Fibroblast of gingiva (primary cell): ENCODE measurements around the gene WSB2.
A peak's percentile ranks its signal among the peaks of the same experiment; 100 is the strongest.

Experiments used
- DNase-seq: peaks from one replicate; pipeline ENCODE4 v3.0.0-alpha.2; 2011; ENCODE audit warnings: low read depth

WSB2 gene

DNA sequence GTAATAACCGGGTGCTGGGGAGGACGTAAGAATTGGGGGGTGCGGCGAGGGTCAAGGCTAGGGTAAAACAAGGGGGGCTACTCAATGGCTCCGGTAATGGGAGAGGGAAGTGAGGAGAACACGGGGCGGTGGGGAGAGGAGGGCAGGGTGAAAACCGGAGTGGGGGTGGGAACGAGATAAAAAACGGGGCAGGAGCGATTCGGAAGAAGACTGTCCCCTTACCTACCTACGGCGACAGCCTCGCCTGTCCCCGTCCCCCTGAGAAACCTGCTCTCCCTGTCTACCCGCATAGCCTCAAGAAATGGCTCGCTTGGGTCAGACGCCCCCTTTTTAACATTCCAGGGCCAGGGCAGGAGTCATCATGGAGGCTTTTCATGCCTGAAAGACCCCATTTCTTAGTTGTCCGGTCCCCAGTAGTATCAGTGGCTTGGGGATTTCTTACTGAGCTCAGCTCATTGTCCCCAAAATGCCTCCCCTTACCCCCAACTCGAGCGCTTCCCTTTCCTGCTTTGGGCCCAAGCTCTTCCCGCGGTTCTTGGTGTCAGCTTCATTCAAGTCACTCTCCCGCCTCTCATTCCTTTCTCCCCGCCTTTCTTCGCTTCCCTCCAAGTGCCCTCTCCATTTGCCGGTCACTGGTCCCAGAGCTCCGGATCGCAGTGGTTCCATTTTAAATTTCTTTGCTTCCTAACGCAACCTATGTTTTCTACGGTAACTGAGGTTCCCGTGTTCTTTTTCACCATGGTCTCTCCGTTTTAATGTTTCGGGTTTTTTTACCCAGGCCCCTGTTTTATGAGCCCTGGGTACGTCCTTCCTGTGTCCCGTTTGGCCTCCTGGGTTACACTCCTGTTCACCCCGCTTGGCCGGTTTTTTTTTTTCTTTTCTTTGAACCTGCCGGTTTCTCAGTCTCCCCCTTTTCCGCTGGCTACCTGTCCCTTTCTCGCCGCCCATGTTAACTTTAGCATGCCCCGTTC lies 1.2 kb upstream of the WSB2 start:
- peak; percentile 48 for DNase-seq

DNA sequence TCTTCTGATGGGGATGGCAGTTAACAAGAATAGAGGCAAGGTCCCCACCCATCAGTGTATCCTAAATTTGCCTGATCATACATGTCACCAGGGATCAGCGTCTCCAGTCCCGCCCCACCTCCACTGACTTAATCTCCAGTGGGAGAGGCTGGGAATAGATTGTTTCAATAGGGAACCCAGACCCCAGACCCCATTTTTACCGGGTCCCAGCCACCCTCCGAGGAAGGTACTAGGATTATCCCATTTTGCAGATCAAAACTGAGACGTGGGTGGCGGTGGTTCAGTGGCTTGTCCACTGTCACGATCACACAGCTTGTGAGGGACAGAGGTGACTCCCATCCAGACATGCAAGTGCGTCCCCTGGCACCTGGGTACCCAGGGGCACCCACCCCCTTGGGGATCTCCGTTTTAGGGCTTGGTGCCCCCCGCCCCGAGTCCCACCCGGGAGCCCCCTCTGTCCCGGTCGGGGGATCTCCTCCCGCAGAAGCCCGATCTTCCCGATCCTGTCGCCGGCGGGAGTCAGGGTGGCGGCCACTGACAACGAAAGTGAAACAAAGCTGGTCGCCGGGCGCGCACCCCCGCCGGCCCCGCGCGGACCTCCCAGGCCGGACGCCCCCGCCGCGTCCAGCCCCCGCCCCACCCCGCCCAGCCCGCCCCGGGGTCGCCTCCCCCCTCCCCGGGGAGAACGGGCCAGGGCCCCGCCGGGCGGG lies 523 bp downstream of the WSB2 start:
- DNase-seq: no peak

DNA sequence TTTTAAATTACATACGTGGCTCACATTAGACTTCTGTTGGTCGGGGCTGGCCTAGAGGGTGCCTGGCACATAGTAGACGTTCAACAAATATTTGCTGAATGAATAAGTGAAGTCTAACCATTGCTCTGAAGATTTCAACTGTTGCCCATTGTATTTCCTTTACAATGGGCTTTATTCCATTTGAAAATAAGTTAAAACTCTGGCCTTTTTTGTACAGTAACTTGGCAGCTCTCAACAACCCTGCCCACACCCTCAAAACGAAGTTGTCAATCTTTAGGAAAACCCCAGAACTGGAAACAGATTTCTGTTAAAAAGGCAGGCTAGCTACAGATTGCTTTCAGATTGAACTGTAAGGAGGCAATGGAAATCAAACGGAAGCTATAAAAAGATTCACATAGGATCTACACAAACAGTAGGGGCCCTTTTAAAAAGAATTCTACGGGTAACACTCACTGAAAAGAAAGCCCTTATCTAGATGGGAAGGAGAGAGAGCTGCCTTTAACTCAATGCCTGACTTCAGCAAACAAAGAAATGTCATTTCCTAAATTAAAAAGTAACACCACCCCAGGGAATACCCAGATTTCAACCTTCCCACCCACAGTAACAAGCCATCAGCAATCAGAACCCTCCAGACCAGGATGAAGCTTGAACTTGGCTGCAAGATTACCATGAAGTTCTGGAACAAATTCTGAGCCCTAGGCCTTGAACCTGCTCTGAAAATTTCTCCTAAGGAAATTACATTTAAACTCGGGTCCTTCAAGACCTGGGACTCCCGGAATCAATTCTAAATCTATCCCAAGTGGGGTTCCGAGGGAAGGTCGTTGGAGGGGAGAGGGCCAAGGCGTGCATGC lies 1.4 kb downstream of the WSB2 start:
- peak; percentile 25 for DNase-seq

DNA sequence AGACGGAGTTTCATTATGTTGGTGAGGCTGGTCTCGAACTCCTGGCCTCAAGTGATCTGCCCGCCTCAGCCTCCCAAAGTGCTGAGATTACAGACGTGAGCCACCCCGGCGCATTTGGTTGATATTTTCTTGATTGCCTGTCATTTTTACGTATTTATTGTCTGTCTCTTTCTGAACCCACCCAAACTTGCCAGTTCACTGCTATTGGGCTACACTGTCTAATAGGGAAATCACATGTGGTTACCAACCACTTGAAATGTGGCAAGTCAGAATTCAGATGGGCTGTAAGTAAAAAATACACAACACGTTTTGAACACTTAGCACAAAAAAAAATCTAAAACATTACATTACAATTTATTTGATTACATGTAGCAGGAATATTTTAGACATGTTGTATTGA lies 2.1 kb downstream of the WSB2 start:
- DNase-seq: no peak

DNA sequence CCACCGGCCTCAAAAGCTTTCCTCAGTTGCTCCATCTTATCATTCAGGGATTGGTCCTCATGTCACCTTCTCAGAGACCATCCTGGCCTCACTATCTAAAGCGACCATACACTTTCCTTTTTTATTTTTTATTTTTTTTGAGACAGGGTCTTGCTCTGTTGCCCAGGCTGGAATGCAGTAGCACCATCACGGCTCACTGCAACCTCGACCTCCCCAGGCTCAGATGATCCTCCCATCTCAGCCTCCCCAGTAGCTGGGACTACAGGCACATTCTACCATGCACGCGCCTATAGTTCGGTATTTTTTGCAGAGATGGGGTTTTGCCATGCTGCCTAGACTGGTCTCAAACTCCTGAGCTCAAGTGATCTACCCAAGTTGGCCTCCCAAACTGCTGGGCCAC lies 2.8 kb downstream of the WSB2 start:
- DNase-seq: no peak

DNA sequence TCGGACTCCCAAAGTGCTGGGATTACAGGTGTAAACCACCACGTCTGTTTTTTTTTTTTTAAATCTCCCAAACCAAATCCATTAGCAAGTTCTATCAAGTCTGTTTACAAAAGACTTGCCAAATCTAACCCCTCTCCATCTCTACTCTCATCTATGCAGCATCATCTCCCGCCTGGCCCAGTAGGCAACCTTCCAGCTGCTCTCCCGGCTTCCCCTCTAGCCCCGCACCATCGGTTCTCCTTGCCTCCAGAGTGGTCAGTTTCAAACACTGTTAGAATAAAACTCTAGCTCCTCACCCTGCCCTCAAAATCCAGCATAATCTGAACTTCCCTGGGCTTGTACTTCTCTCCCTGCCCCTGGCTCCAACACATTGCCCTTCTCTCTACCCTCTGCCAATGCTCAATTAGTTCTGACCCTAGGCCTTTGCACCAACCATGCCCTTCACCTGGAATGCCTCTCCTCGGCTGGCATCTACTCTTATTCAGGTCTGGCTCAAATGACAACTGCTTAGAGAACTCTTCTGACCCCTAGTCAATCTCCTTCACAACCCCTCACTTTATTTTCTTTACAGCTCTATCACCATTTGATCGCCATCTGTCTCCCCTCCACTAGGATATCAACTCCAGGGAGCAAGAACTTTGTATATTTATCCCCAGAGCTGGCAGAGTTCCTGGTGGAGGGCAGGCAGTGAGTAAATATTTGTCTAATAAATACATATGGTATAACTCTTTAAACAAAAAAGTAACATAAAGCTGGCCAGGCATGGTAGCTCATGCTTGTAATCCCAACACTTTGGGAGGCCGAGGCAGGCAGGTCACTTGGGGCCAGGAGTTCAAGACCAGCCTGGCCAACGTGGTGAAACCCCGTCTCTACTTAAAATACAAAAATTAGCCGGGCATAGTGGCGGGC lies 4.9 kb downstream of the WSB2 start:
- DNase-seq: peak; percentile 31

DNA sequence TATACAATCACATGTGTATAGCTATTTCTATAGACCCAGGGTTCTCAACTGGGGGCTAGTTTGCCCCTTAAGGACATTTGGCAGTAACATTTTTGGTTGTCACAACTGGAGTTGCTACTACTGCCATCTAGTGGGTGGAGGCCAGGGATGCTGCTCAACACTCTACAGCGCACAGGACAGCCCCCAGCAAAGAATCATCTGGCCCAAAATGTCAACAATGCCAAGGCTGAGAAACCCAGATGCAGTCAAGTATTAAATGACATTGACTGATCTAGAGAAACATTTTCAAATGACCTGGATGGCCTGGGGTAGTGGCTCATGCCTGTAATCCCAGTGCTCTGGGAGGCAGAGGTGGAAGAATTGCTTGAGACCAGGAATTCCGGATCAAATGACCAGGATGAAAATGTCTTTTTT lies 5.8 kb downstream of the WSB2 start:
- DNase-seq: peak; percentile 21

DNA sequence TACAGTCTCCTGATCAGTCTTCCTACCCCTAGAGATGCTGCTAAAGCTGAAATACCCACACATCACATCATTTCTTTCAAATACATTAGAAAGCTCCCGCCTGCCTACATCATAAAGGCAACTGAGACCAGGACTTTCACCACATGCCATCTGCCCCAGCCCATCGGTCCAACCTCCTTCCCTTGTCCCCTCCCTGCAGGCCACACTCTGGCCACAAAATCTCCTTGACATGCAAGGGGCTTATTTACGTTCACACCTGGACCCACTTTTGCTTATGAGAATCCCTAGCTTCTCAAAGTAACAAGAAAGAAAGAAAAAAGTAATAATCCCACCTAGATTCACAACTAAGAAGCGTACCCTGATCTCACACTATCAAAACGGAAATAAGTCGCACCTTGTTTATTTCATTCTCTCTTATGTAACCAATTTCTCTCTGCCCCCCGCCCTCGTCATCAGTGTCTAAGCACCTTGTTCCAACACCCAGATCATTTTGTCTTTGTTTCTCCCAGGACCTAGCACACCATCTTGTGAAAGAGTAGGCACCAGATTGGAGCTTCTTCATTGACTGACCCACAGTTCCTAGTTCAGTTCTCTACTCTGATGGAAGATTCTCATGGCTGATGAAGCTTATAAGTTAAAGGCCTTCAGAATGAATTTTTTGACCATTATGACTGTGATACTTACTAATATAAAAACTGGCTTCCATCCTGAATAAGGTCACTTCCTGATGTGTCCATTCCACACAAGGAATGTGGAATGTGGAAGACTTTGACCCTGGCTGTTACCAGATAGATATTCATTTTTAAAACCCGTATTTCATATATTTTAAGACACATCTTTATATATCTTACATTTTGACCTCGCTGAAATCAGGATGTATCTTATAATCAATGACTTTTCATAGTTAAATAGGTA lies 7.7 kb downstream of the WSB2 start:
- DNase-seq: no peak

DNA sequence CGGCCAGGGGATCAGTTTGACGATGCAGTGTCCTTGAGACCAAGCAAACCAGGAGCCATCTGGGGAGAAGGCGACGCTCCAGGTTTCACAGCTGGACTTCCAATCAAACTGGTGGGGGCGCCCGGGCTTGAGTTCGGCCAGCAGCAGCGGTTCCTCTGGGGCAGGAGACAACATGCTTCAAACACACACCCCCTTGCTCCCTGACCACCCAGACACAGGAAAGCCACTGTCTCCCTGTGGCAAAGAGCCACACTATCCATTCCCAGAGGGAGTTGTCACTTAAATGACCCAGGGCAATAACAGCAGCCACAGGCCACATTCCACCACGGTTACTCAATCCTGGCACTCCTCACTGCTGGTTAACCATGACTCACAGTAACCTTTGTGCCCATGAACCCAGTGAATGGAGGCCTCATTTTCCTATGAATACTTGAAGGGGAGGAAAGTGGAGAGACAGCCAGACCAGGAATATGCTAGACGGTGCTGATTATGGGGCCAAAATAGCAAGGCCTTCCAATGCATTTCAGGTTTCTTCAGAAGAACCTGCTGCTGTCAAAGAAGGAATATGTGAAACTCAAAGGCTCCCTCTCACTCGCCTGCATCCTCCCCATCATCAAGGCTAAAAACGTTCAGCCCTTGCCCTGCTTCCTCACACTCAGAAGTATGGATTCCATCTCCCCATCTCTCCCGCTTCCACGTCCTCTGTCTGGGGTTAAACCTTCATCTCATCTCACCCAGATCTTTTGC lies 8.5 kb downstream of the WSB2 start:
- peak; percentile 93 for DNase-seq

DNA sequence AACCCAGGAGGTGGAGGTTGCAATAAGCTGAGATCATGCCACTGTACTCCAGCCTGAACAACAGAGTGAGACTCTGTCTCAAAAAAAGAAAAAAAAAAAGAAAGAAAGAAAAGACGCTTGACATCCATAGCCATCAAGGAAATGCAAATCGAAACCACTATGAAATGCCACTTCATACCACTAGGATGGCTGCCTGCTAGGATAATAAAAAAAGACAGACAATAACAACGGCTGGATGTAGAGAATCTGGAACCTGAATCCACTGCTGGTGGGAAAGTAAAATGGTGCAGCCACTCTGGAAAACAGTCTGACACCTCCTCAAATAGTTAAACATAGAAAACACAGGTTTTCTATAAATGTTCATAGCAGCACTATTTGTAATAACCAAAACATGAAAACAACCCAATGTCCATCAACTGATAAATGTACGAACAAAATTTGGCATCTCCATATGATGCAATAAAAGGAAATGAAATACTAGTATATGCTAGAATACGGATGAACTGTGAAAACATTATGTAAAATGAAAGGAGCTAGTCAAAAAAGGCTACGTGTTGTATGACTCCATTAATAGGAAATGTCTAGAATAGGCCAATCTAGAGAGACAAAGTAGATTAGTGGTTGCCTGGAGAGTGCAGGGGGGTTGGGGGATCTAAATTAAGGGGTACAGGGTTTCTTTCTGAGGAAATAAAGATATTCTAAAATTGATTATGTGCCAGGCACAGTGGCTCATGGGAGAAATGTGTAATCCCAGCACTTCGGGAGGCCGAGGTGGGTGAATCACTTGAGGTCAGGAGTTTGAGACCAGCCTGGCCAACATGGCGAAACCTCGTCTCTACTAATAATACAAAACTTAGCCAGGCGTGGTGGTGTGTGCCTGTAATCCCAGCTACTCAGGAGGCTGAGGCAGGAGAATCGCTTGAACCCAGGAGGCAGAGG lies 9.7 kb downstream of the WSB2 start:
- no peak for DNase-seq

DNA sequence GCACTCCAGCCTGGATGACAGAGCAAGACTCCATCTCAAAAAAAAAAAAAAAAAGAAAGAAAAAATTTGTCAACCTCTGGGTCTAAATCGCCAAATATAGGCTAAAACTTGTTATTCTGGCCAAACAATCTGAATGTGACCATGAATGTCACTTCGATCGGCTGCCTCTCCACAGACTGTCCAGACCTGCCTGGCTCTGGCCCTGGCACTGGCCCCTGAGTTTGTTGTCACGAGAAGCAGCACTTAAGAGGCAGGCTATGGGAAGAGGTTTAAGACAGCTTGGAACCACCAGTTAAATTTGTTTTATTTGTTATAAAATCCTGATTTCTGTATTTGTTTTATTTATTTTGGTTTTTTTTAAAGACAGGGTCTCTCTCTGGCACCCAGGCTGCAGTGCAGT lies 14.5 kb downstream of the WSB2 start:
- no peak for DNase-seq

DNA sequence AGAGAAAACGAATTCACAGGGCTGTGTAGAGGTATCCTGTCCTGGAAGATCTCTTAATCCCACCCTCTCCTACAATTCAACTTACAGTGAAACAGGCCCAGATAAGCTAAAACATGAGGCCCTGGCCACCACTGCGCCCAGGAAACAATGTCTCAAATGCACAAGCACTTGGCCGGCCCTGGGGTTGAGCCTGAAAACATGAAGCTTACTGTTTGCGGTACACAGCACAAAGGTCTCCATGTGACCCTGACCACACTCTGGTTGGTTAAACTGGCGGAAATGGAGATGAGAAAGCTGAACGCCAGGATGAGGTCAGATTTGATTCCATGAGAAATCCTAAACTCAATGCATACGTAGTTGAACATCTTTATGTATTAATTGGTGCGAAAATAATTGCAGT lies 16.4 kb downstream of the WSB2 start:
- no peak for DNase-seq

DNA sequence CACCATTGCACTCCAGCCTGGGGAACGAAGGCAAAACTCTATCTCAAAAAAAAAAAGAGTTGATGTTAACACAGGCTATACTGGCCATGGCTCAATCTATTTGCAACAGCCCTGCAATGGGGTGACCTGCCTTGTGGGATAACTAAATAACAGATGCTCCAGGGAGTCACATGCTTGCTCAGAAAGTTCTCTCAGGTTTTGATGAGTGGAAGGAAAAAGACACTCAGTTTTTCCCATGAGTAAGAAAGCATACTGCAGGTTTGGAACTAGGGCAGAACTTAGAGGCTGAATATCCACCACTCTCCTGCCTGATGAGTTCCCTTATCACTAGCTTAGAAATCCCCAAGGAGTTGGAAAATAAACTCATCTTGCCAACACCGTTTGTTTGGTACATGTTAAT lies 16.9 kb downstream of the WSB2 start:
- no peak for DNase-seq

DNA sequence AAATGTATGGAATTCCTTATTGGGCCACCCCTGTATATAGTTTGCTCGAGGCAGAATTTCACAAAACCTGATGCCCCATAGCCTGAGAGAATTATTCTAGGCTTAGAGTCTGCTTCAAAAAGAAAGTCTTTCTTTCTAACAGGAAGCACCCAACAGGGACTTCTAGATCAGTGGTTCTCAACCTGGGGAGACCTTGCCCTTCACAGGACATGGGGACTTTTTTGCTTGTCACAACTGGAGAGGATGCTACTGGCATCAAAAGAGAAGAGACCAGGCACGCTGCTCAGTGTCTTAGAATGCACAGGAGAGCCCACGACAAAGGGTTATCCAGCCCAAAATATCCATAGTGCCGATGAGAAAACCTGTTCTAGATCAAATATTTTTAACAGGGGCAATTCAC lies 18.9 kb downstream of the WSB2 start:
- DNase-seq: no peak

DNA sequence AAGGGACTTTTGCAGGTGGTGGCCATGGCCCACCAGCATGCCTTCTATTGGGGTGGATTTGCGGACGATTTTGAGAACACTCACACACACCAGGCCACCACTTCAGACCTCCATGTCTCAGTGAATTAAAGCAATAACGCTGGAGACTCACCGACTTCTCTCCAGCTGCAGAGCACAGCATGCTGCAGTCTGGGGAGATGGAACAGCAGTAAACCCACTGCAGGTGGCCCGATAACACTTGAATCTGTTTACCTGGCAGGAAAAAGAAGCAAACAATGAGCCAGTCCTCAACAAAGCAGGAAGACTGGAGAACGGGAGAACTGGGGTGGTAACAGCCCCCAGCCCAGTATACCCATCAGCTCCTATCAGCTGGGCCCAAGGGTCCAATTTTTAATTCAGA lies 22.8 kb downstream of the WSB2 start:
- no peak for DNase-seq

DNA sequence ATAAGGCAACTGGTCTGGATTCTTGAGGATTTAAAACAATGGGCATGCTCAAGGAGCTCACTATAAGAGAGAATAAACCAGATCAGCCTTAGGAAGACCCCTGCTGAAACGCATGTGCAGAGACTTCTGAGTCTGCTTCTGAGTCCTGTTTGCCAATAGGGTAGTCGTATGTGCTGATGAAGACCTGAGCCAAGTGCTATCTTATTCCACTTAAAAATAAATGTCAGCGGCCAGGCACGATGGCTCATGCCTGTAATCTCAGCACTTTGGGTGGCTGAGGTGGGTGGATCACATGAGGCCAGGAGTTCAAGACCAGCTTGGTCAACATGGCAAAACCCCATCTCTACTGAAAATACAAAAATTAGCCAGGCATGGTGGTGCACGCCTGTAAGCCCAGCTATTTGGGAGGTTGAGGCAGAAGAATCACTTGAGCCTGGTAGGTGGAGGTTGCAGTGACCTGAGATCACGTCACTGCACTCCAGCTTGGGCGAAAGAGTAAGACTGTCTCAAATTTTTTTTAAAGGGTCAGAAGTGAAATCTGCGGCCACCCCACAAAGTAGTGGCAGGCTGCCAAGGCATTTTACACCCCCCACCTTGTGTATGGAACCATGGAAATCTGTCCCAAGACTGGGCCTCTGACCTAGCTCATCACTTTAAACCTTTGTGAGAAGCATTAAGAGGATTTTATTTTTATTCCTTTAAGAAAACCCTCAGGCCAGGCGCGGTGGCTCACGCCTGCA lies 24.1 kb downstream of the WSB2 start:
- DNase-seq: no peak

DNA sequence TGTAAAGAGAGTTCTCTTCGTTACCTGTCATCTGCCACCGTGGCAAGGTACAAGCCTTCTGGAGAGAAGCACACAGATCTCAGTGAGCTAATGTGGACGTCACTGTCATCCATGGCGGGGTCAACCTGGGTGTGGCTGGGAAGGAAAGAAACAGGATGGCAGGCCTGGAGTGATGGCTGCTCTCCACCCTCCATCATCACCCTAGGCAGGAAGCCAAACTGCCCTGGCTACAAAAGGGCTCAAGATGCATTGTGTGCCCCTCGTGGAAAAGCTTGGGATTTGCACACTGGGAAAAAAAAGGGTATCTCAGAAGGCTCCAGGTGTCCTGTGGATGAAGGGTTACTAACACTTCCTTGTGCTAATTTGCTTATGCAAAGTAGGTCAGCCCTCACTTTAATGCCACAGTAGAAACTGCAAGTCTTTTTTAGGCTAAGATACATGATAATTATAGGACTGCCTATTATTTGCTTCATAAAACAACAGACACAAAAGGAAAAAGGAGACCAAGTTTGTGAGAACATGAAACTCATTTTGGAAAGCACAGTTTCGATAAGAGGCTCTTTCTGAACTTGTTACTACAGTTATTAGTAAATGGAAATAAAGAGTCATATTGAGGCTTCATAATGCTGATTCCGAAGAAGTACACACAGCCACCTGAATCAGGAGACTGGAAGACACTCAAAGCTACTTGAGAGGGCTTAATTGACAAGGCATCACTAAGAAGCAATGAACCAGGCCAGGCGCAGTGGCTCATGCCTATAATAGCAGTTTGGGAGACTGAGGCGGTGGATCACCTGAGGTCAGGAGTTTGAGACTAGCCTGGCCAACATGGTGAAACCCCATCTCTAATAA lies 25.6 kb downstream of the WSB2 start:
- no peak for DNase-seq
